H9 (cell line): ENCODE data around the gene NOLC1. TPM values are rescaled to one million over a fixed set of nuclear protein-coding genes. Genes with fewer than 3 reads are reported as not detected.

ENCODE experiments used
- DNase-seq: peaks from one replicate; pipeline ENCODE4 v3.0.0-alpha.2; 2017
- H2AFZ ChIP-seq: one replicate; pipeline ENCODE4 v1.6.1; 2013; ENCODE audit warnings: mild to moderate bottlenecking, low read length, control low read depth, moderate library complexity
- H2AK5ac ChIP-seq: 2 replicates; pipeline ENCODE4 v1.6.1; 2013; ENCODE audit warnings: low read length, control low read depth, mixed read lengths; ENCODE audit not compliant: insufficient read length
- H2BK120ac ChIP-seq: one replicate; pipeline ENCODE4 v1.6.1; 2013; ENCODE audit warnings: low read depth, mild to moderate bottlenecking, low read length, control low read depth, inconsistent platforms; ENCODE audit not compliant: poor library complexity, severe bottlenecking
- H2BK12ac ChIP-seq: 2 replicates; pipeline ENCODE4 v1.6.1; 2013; ENCODE audit warnings: low read length, control low read depth, mixed read lengths, low read depth; ENCODE audit not compliant: insufficient read length
- H2BK15ac ChIP-seq: 2 replicates; pipeline ENCODE4 v1.6.1; 2013; ENCODE audit warnings: low read depth, low read length, control low read depth
- H2BK20ac ChIP-seq: one replicate; pipeline ENCODE4 v1.6.1; 2013; ENCODE audit warnings: low read depth, mild to moderate bottlenecking, low read length, control low read depth, inconsistent platforms; ENCODE audit not compliant: poor library complexity, severe bottlenecking
- H2BK5ac ChIP-seq: 2 replicates; pipeline ENCODE4 v1.6.1; 2013; ENCODE audit warnings: low read length, control low read depth, mixed read lengths; ENCODE audit not compliant: insufficient read length
- H3K14ac ChIP-seq: 2 replicates; pipeline ENCODE4 v1.6.1; 2013; ENCODE audit warnings: low read length, control low read depth; ENCODE audit not compliant: insufficient read depth
- H3K18ac ChIP-seq: 2 replicates; pipeline ENCODE4 v1.6.1; 2013; ENCODE audit warnings: low read depth, mild to moderate bottlenecking, mixed read lengths, low read length, control low read depth; ENCODE audit not compliant: insufficient read length
- H3K23ac ChIP-seq: 2 replicates; pipeline ENCODE4 v1.6.1; 2013; ENCODE audit warnings: low read length, control low read depth, mixed read lengths, low read depth; ENCODE audit not compliant: insufficient read length
- H3K23me2 ChIP-seq: 2 replicates; pipeline ENCODE4 v1.6.1; 2013; ENCODE audit warnings: low read depth, mild to moderate bottlenecking, mixed read lengths, low read length, control low read depth; ENCODE audit not compliant: insufficient read length, poor library complexity, severe bottlenecking
- H3K27ac ChIP-seq: 2 replicates; pipeline ENCODE4 v1.5.1; 2013; ENCODE audit warnings: low read length, control low read depth, mixed read lengths, low read depth; ENCODE audit not compliant: insufficient read length
- H3K27me3 ChIP-seq: 2 replicates; pipeline ENCODE4 v1.6.1; 2013; ENCODE audit warnings: low read length, control low read depth, inconsistent platforms; ENCODE audit not compliant: insufficient read depth
- H3K4ac ChIP-seq: 2 replicates; pipeline ENCODE4 v1.6.1; 2013; ENCODE audit warnings: low read depth, mild to moderate bottlenecking, control low read depth, inconsistent platforms, low read length, moderate library complexity
- H3K4me1 ChIP-seq: 2 replicates; pipeline ENCODE4 v1.6.1; 2013; ENCODE audit warnings: low read length, control low read depth, inconsistent platforms; ENCODE audit not compliant: insufficient read depth
- H3K4me2 ChIP-seq: 2 replicates; pipeline ENCODE4 v1.6.1; 2013; ENCODE audit warnings: low read length, control low read depth, mixed read lengths; ENCODE audit not compliant: insufficient read length, insufficient read depth
- H3K56ac ChIP-seq: 2 replicates; pipeline ENCODE4 v1.6.1; 2013; ENCODE audit warnings: low read depth, mild to moderate bottlenecking, mixed read lengths, low read length, control low read depth; ENCODE audit not compliant: insufficient read length
- H3K79me1 ChIP-seq: 2 replicates; pipeline ENCODE4 v1.6.1; 2013; ENCODE audit warnings: low read depth, mild to moderate bottlenecking, moderate library complexity, low read length, control low read depth, inconsistent platforms; ENCODE audit not compliant: insufficient read depth, poor library complexity, severe bottlenecking
- H3K79me2 ChIP-seq: 2 replicates; pipeline ENCODE4 v1.6.1; 2013; ENCODE audit warnings: low read length, control low read depth, inconsistent platforms; ENCODE audit not compliant: insufficient read depth
- H3K9ac ChIP-seq: 2 replicates; pipeline ENCODE4 v1.6.1; 2013; ENCODE audit warnings: low read length, control low read depth, mixed read lengths; ENCODE audit not compliant: insufficient read length; ENCODE audit errors: extremely low read depth
- H3K9me3 ChIP-seq: one replicate; pipeline ENCODE4 v1.6.1; 2013; ENCODE audit warnings: low read depth, low read length, inconsistent platforms; ENCODE audit not compliant: control insufficient read depth
- H3T11ph ChIP-seq: one replicate; pipeline ENCODE4 v1.6.1; 2013; ENCODE audit warnings: mild to moderate bottlenecking, low read length, control low read depth, inconsistent platforms
- H4K20me1 ChIP-seq: one replicate; pipeline ENCODE4 v1.6.1; 2013; ENCODE audit not compliant: control insufficient read depth, insufficient read length, insufficient read depth
- H4K5ac ChIP-seq: 2 replicates; pipeline ENCODE4 v1.6.1; 2013; ENCODE audit warnings: low read depth, mild to moderate bottlenecking, mixed read lengths, low read length, control low read depth; ENCODE audit not compliant: insufficient read length
- H4K8ac ChIP-seq: replicated peaks from 2 replicates; pipeline ENCODE4 v1.6.1; 2013; ENCODE audit warnings: low read length, control low read depth, mixed read lengths, low read depth; ENCODE audit not compliant: insufficient read length
- H4K91ac ChIP-seq: 2 replicates; pipeline ENCODE4 v1.6.1; 2013; ENCODE audit warnings: low read depth, mild to moderate bottlenecking, moderate library complexity, mixed read lengths, low read length, control low read depth; ENCODE audit not compliant: insufficient read length
- H3K27ac Mint-ChIP-seq, 3 experiments: 2 replicates in 2 of 3; 3 replicates in 1 of 3; pipeline ENCODE4 v1.8.0; 2020 to 2021; ENCODE audit warnings: mixed read lengths in 3 of 3, mild to moderate bottlenecking in 1 of 3, moderate library complexity in 1 of 3
- H3K27me3 Mint-ChIP-seq: 2 replicates; pipeline ENCODE4 v1.8.0; 2021; ENCODE audit warnings: low read depth, mild to moderate bottlenecking, moderate library complexity, mixed read lengths
- H3K36me3 Mint-ChIP-seq, 3 experiments: 2 replicates in 2 of 3; 3 replicates in 1 of 3; pipeline ENCODE4 v1.8.0; 2020 to 2021; ENCODE audit warnings: low read depth in 3 of 3, mixed read lengths in 3 of 3; ENCODE audit not compliant: insufficient read depth in 1 of 3
- H3K4me1 Mint-ChIP-seq, 2 experiments: 2 replicates each; pipeline ENCODE4 v1.8.0; 2020; ENCODE audit warnings: mixed read lengths in 2 of 2
- H3K4me3 Mint-ChIP-seq, 2 experiments: 2 replicates in 1 of 2; 3 replicates in 1 of 2; pipeline ENCODE4 v1.8.0; 2020 to 2021; ENCODE audit warnings: mild to moderate bottlenecking in 2 of 2, mixed read lengths in 2 of 2, moderate library complexity in 1 of 2
- H3K9me3 Mint-ChIP-seq, 2 experiments: 2 replicates in 1 of 2; 3 replicates in 1 of 2; pipeline ENCODE4 v1.8.0; 2020; ENCODE audit warnings: mild to moderate bottlenecking in 2 of 2, mixed read lengths in 2 of 2, moderate library complexity in 1 of 2
- CTCF ChIP-seq: fragments of 200-600 bp; sonication (generic); conservative IDR thresholded peaks from 3 replicates; pipeline ENCODE4 v1.8.0; 2021; ENCODE audit warnings: antibody characterized with exemption, mild to moderate bottlenecking
- WGBS: extraction: QIAGEN DNeasy Blood & Tissue Kit; methylation state at CpG from one replicate; pipeline ENCODE4 v1.1.7; 2013; ENCODE audit warnings: missing lambda C conversion rate, low lambda C conversion rate, mixed read lengths; ENCODE audit not compliant: insufficient read length; ENCODE audit errors: extremely low coverage; 5-methylcytosine and 5-hydroxymethylcytosine counted together
- total RNA-seq: library from RNA; stranded (reverse); gene quantifications from 2 replicates; pipeline ENCODE4 v1.2.1, GENCODE V29; 2021

NOLC1 gene
- total RNA-seq, 1 experiment from 2014 or later, result 171 TPM

GRCh38 chr10:102140913-102141540, 11.2 kb upstream of the NOLC1 start:
- WGBS, result no CpG with 5 or more reads among the region's 5 CpGs
- Histone ChIP-seq H2AFZ (no peak overlapping the region), H3K23me2 (no peaks in the 10 kb centered on the region), H2BK20ac (no peak overlapping the region), H3K27ac (no peak overlapping the region), H3K4me2 (no peak overlapping the region), H3K27me3 (no peaks in the 10 kb centered on the region), H3K23ac (no peak overlapping the region), H3K56ac (no peak overlapping the region), H3K4me1 (no peaks in the 10 kb centered on the region), H3K79me1 (peaks cover 12% of the 10 kb centered on the region), H2BK120ac (no peak overlapping the region), H3K18ac (no peak overlapping the region), H4K91ac (no peak overlapping the region), H4K20me1 (no peaks in the 10 kb centered on the region), H3T11ph (no peak overlapping the region), H2BK5ac (no peak overlapping the region), H2AK5ac (no peak overlapping the region), H3K4ac (no peak overlapping the region), H2BK15ac (no peak overlapping the region), H2BK12ac (no peak overlapping the region), H3K9ac (no peak overlapping the region), H3K14ac (no peak overlapping the region), H3K9me3 (no peaks in the 10 kb centered on the region), H4K5ac (no peak overlapping the region), H4K8ac (no peak overlapping the region), H3K79me2 (peaks cover 19% of the 10 kb centered on the region)
- no peaks in the 10 kb centered on the region for H3K9me3 Mint-ChIP-seq
- peaks cover 5 to 6% of the 10 kb centered on the region in 2 experiments; a peak in 3 of 4 replicates for H3K4me1 Mint-ChIP-seq
- no peak for TF ChIP-seq CTCF
- H3K4me3 Mint-ChIP-seq, result peak overlapping the region in 1 of 2 experiments; percentile 43; a peak in 2 of 5 replicates
- peak overlapping the region in 1 of 3 experiments; percentile 80; a peak in 2 of 7 replicates for H3K27ac Mint-ChIP-seq
- H3K36me3 Mint-ChIP-seq, result peaks cover 77 to 82% (median 80%) of the 10 kb centered on the region in 3 experiments
- no peak for DNase-seq
- H3K27me3 Mint-ChIP-seq, result no peaks in the 10 kb centered on the region
